Hepatocyte (in vitro differentiated cells): ENCODE results near the gene NOS1AP. TPM values are rescaled to one million over a fixed set of nuclear protein-coding genes. Genes with fewer than 3 reads are reported as not detected.
A peak's percentile ranks its signal among the peaks of the same experiment; 100 is the strongest.

Experiments used
- DNase-seq: peaks from one replicate; pipeline ENCODE4 v3.0.0-alpha.2; 2016; ENCODE audit warnings: low spot score
- H2AFZ ChIP-seq: fragments of 200-600 bp; sonication (generic); 2 replicates; pipeline ENCODE4 v1.6.0; 2016; ENCODE audit warnings: antibody characterized with exemption, mild to moderate bottlenecking
- H3K27ac ChIP-seq: fragments of 200-600 bp; sonication (generic); 2 replicates; pipeline ENCODE4 v1.5.1; 2016; ENCODE audit warnings: mild to moderate bottlenecking
- H3K27me3 ChIP-seq: fragments of 200-600 bp; sonication (generic); 2 replicates; pipeline ENCODE4 v1.6.1; 2016
- H3K36me3 ChIP-seq: fragments of 200-600 bp; sonication (generic); replicated peaks from 2 replicates; pipeline ENCODE4 v1.5.1; 2016; ENCODE audit warnings: low read depth; ENCODE audit not compliant: insufficient read depth
- H3K4me1 ChIP-seq: fragments of 200-600 bp; sonication (generic); 2 replicates; pipeline ENCODE4 v1.5.1; 2016; ENCODE audit warnings: mild to moderate bottlenecking, moderate library complexity; ENCODE audit not compliant: insufficient read depth
- H3K4me2 ChIP-seq: fragments of 200-600 bp; sonication (generic); 2 replicates; pipeline ENCODE4 v1.6.0; 2016
- H3K4me3 ChIP-seq: fragments of 200-600 bp; sonication (generic); 2 replicates; pipeline ENCODE4 v1.5.1; 2016; ENCODE audit warnings: mild to moderate bottlenecking
- H3K79me2 ChIP-seq: fragments of 200-600 bp; sonication (generic); 2 replicates; pipeline ENCODE4 v1.6.0; 2017; ENCODE audit warnings: mild to moderate bottlenecking
- H3K9me2 ChIP-seq: fragments of 200-600 bp; sonication (generic); replicated peaks from 2 replicates; pipeline ENCODE4 v1.6.0; 2017; ENCODE audit warnings: mild to moderate bottlenecking; ENCODE audit not compliant: insufficient read depth
- H3K9me3 ChIP-seq: fragments of 200-600 bp; sonication (generic); 2 replicates; pipeline ENCODE4 v1.5.1; 2016; ENCODE audit warnings: low read depth, mild to moderate bottlenecking
- H4K20me1 ChIP-seq: fragments of 200-600 bp; sonication (generic); 2 replicates; pipeline ENCODE4 v1.6.0; 2016; ENCODE audit warnings: mild to moderate bottlenecking; ENCODE audit not compliant: insufficient read depth, poor library complexity, severe bottlenecking
- CTCF ChIP-seq: fragments of 200-600 bp; sonication (generic); IDR thresholded peaks from 2 replicates; pipeline ENCODE4 v1.5.1; 2016; ENCODE audit warnings: antibody characterized with exemption, mild to moderate bottlenecking; ENCODE audit not compliant: poor library complexity
- EZH2 ChIP-seq: fragments of 200-600 bp; sonication (generic); IDR thresholded peaks from 2 replicates; pipeline ENCODE4 v1.6.1; 2016; ENCODE audit warnings: antibody characterized with exemption, mild to moderate bottlenecking, borderline replicate concordance
- EZH2phosphoT487 ChIP-seq: fragments of 200-600 bp; sonication (generic); IDR thresholded peaks from one replicate; pipeline ENCODE4 v1.6.1; 2018; ENCODE audit warnings: antibody characterized with exemption, mild to moderate bottlenecking, low read depth, moderate library complexity; ENCODE audit not compliant: unreplicated experiment, severe bottlenecking
- whole genome bisulfite sequencing: methylation state at CpG from one replicate; pipeline ENCODE4 v1.1.6; 2016; ENCODE audit warnings: low lambda C conversion rate; ENCODE audit errors: missing lambda C conversion rate; 5-methylcytosine and 5-hydroxymethylcytosine counted together
- polyA plus RNA-seq: library from polyadenylated mRNA; unstranded; fragments of >200 nt; fragmentation: Nextera tagmentation; extraction: Ambion mirVana; gene quantifications from 2 replicates; pipeline ENCODE4 v1.2.1, GENCODE V29; 2016
- total RNA-seq: library from RNA; depleted of rRNA; stranded (reverse); fragments of >200 nt; gene quantifications from 2 replicates; pipeline ENCODE4 v1.2.3, GENCODE V29; 2014

NOS1AP gene
- total and polyA plus RNA-seq, 2 experiments from 2014 or later = 0.97 to 4.4 TPM

- H3K4me1 ChIP-seq = peaks cover 9% of the 10 kb centered on the region
- peak; percentile 60 for DNase-seq
- no peaks in the 10 kb centered on the region for H3K79me2 ChIP-seq
- no peak overlapping the region for H3K4me3 ChIP-seq
- H3K36me3 ChIP-seq = no peaks in the 10 kb centered on the region
- no peaks in the 10 kb centered on the region for H4K20me1 ChIP-seq
- no peaks in the 10 kb centered on the region for H3K9me3 ChIP-seq
- WGBS = 46% methylated on average over 5 of the region's 5 CpGs
- TF ChIP-seq CTCF = peak; percentile 55
- TF ChIP-seq EZH2phosphoT487 = no peak
- no peak for TF ChIP-seq EZH2
- no peaks in the 10 kb centered on the region for H3K9me2 ChIP-seq
- H3K27me3 ChIP-seq = no peaks in the 10 kb centered on the region
- H3K4me2 ChIP-seq = no peak overlapping the region
- H2AFZ ChIP-seq = no peak overlapping the region
- no peak overlapping the region for H3K27ac ChIP-seq
These were observed 288.3 kb downstream of the NOS1AP start for GRCh38 chr1:162357681-162358266.

GRCh38 chr1:162358928-162359327 lies 289.4 kb downstream of the NOS1AP start:
- Histone ChIP-seq H3K4me1 (peaks cover 3% of the 10 kb centered on the region), H4K20me1 (no peaks in the 10 kb centered on the region), H3K79me2 (no peaks in the 10 kb centered on the region), H3K4me2 (no peak overlapping the region), H2AFZ (no peak overlapping the region), H3K36me3 (no peaks in the 10 kb centered on the region), H3K9me3 (no peaks in the 10 kb centered on the region), H3K27me3 (no peaks in the 10 kb centered on the region), H3K9me2 (no peaks in the 10 kb centered on the region), H3K27ac (no peak overlapping the region), H3K4me3 (no peak overlapping the region)
- WGBS = 92% methylated on average over 1 of the region's 1 CpG
- TF ChIP-seq EZH2 (no peak), CTCF (no peak), EZH2phosphoT487 (no peak)
- DNase-seq = no peak

GRCh38 chr1:162359523-162360236 lies 290.2 kb downstream of the NOS1AP start:
- 94% methylated on average over 10 of the region's 10 CpGs for WGBS

More at GRCh38 chr1:162359523-162360236, 290.2 kb downstream of the NOS1AP start:
- no peak for DNase-seq
- H3K4me1 ChIP-seq = no peaks in the 10 kb centered on the region
- H3K4me3 ChIP-seq = no peak overlapping the region
- no peak for TF ChIP-seq EZH2phosphoT487
- no peak for TF ChIP-seq EZH2
- TF ChIP-seq CTCF = no peak
- no peaks in the 10 kb centered on the region for H3K9me3 ChIP-seq
- H3K27me3 ChIP-seq = no peaks in the 10 kb centered on the region
- H4K20me1 ChIP-seq = no peaks in the 10 kb centered on the region
- no peak overlapping the region for H3K4me2 ChIP-seq
- H3K79me2 ChIP-seq = no peaks in the 10 kb centered on the region
- no peaks in the 10 kb centered on the region for H3K36me3 ChIP-seq
- H3K27ac ChIP-seq = no peak overlapping the region
- no peak overlapping the region for H2AFZ ChIP-seq
- H3K9me2 ChIP-seq = no peaks in the 10 kb centered on the region
